A549 (cell line): ENCODE results near the gene DRD3. TPM values are rescaled to one million over a fixed set of nuclear protein-coding genes. Genes with fewer than 3 reads are reported as not detected.

Source experiments
- ATAC-seq, 2 experiments: fragments of 200-7000 bp in 1 of 2; fragments of >200 bp in 1 of 2; cut with Nextera tagmentation in 1 of 2; cut with Tn5 transposase in 1 of 2; 3 replicates each; pipeline versions ENCODE4 v1.8.0 to v1.9.1; 2018 to 2020; ENCODE audit warnings: mild to moderate bottlenecking in 1 of 2, moderate library complexity in 1 of 2
- CTCF ChIA-PET: fragments of 300-600 bp; sonication (Branson Sonifier 250); formaldehyde crosslinking; extraction: SDS; loops from one replicate; lab custom pipeline; 2021; ENCODE audit warnings: antibody characterized with exemption, inconsistent platforms; lab: Yijun Ruan, JAX
- POLR2A ChIA-PET: fragments of 350-600 bp; formaldehyde crosslinking; extraction: SDS; loops from one replicate; lab custom pipeline; 2021; ENCODE audit warnings: antibody characterized with exemption, inconsistent platforms; lab: Yijun Ruan, JAX
- DNase-seq, 2 experiments: peaks; one replicate each; pipeline versions ENCODE4 v3.0.0 to v3.0.0-alpha.2; 2011 to 2016; ENCODE audit warnings: low read depth in 1 of 2, low spot score in 1 of 2
- FAIRE-seq: peaks from 2 replicates; lab custom pipeline; 2011; peaks lifted over from hg19 to GRCh38; lab: Jason Lieb, UNC
- H3K27ac ChIP-seq, 2 experiments: fragments of >200 bp; sonication (Bioruptor Twin); formaldehyde crosslinking; 3 replicates each; pipeline ENCODE4 v1.5.1; 2016 to 2017
- H3K4me1 ChIP-seq: fragments of >200 bp; sonication (Bioruptor Twin); formaldehyde crosslinking; 3 replicates; pipeline ENCODE4 v1.6.1; 2016
- H3K4me2 ChIP-seq: fragments of >200 bp; sonication (Bioruptor Twin); formaldehyde crosslinking; 3 replicates; pipeline ENCODE4 v1.6.1; 2016
- H3K4me3 ChIP-seq: fragments of >200 bp; sonication (Bioruptor Twin); formaldehyde crosslinking; 3 replicates; pipeline ENCODE4 v1.5.1; 2016
- H3K9me3 ChIP-seq: fragments of >200 bp; sonication (Bioruptor Twin); formaldehyde crosslinking; 3 replicates; pipeline ENCODE4 v1.6.1; 2016
- BCL3 ChIP-seq: fragments of >200 bp; sonication (Bioruptor Twin); formaldehyde crosslinking; IDR thresholded peaks from 3 replicates; pipeline ENCODE4 v1.6.1; 2016
- BHLHE40 ChIP-seq: IDR thresholded peaks from 2 replicates; pipeline ENCODE4 v1.6.1; 2012; ENCODE audit warnings: low read depth, low read length, inconsistent platforms
- CBX2 ChIP-seq: fragments of 200-600 bp; sonication (generic); IDR thresholded peaks from 2 replicates; pipeline ENCODE4 v1.6.1; 2016; ENCODE audit warnings: low read depth, mild to moderate bottlenecking, borderline replicate concordance
- CTCF ChIP-seq: fragments of >200 bp; sonication (Bioruptor Twin); formaldehyde crosslinking; IDR thresholded peaks from 3 replicates; pipeline ENCODE4 v1.5.1; 2016
- E2F6 ChIP-seq: IDR thresholded peaks from 2 replicates; pipeline ENCODE4 v1.6.1; 2012; ENCODE audit warnings: low read depth, borderline replicate concordance
- FOXS1 ChIP-seq: fragments of 250-450 bp; sonication (Bioruptor Pico); IDR thresholded peaks from 2 replicates; pipeline ENCODE4 v1.5.0; 2020; ENCODE audit warnings: mild to moderate bottlenecking, moderate library complexity
- GATA3 ChIP-seq: IDR thresholded peaks from 2 replicates; pipeline ENCODE4 v1.6.1; 2012; ENCODE audit warnings: borderline replicate concordance
- HDAC2 ChIP-seq: fragments of 200-600 bp; sonication (generic); IDR thresholded peaks from 2 replicates; pipeline ENCODE4 v1.6.1; 2016
- HES2 ChIP-seq: fragments of >200 bp; sonication (Bioruptor Twin); formaldehyde crosslinking; IDR thresholded peaks from 2 replicates; pipeline ENCODE4 v1.6.1; 2016
- HEYL ChIP-seq: fragments of 250-450 bp; sonication (Bioruptor Pico); IDR thresholded peaks from 2 replicates; pipeline ENCODE4 v1.8.0; 2021; ENCODE audit warnings: mild to moderate bottlenecking, moderate library complexity
- HMGXB4 ChIP-seq: fragments of 250-450 bp; sonication (Bioruptor Pico); IDR thresholded peaks from 2 replicates; pipeline ENCODE4 v1.5.0; 2021; ENCODE audit warnings: mild to moderate bottlenecking, moderate library complexity, borderline replicate concordance
- HOXB13 ChIP-seq: fragments of 250-450 bp; sonication (Bioruptor Pico); IDR thresholded peaks from 2 replicates; pipeline ENCODE4 v1.5.0; 2020; ENCODE audit warnings: low read depth, mild to moderate bottlenecking, moderate library complexity
- HOXB5 ChIP-seq: fragments of 250-450 bp; sonication (Bioruptor Pico); IDR thresholded peaks from 2 replicates; pipeline ENCODE4 v1.5.0; 2020; ENCODE audit warnings: mild to moderate bottlenecking, moderate library complexity
- JUN ChIP-seq, 2 experiments: fragments of >200 bp; sonication (Bioruptor Twin); formaldehyde crosslinking; IDR thresholded peaks; 2 replicates in 1 of 2; 3 replicates in 1 of 2; pipeline ENCODE4 v1.6.1; 2016 to 2017
- MAFK ChIP-seq: fragments of 450-650 bp; IDR thresholded peaks from 2 replicates; pipeline ENCODE4 v1.6.1; 2014; ENCODE audit not compliant: partially characterized antibody
- NFE2L2 ChIP-seq: fragments of 150-350 bp; conservative IDR thresholded peaks from 2 replicates; pipeline ENCODE4 v1.6.1; 2014; ENCODE audit warnings: low read length
- NPAS2 ChIP-seq: fragments of 250-450 bp; sonication (Bioruptor Pico); IDR thresholded peaks from 2 replicates; pipeline ENCODE4 v1.8.0; 2022; ENCODE audit warnings: mild to moderate bottlenecking, moderate library complexity, borderline replicate concordance
- NR3C1 ChIP-seq: fragments of >200 bp; sonication (Bioruptor Twin); formaldehyde crosslinking; IDR thresholded peaks from 3 replicates; pipeline ENCODE4 v1.6.1; 2017
- PBX3 ChIP-seq: IDR thresholded peaks from 2 replicates; pipeline ENCODE4 v1.6.1; 2012
- PHF8 ChIP-seq: fragments of 200-600 bp; sonication (generic); IDR thresholded peaks from 2 replicates; pipeline ENCODE4 v1.6.1; 2016; ENCODE audit warnings: low read depth, mild to moderate bottlenecking, antibody characterized with exemption, moderate library complexity, borderline replicate concordance
- RARB ChIP-seq: fragments of 250-450 bp; sonication (Bioruptor Pico); IDR thresholded peaks from 2 replicates; pipeline ENCODE4 v1.8.0; 2021; ENCODE audit warnings: mild to moderate bottlenecking, moderate library complexity
- RFX5 ChIP-seq: fragments of 450-650 bp; IDR thresholded peaks from 2 replicates; pipeline ENCODE4 v1.7.1; 2014; ENCODE audit warnings: antibody characterized with exemption, mild to moderate bottlenecking, moderate library complexity
- ZC3H11A ChIP-seq: fragments of 450-650 bp; IDR thresholded peaks from 2 replicates; pipeline ENCODE4 v1.6.1; 2014; ENCODE audit warnings: antibody characterized with exemption, mild to moderate bottlenecking
- ZFP36 ChIP-seq: fragments of 450-650 bp; IDR thresholded peaks from 2 replicates; pipeline ENCODE4 v1.6.1; 2014; ENCODE audit warnings: borderline replicate concordance; ENCODE audit not compliant: partially characterized antibody
- ZNF302 ChIP-seq: fragments of 250-450 bp; sonication (Bioruptor Pico); IDR thresholded peaks from 2 replicates; pipeline ENCODE4 v1.9.0; 2021; ENCODE audit warnings: inconsistent platforms, mild to moderate bottlenecking, moderate library complexity
- WGBS: methylation state at CpG from one replicate; pipeline ENCODE4 v1.1.6; 2017; ENCODE audit errors: missing lambda C conversion rate; 5-methylcytosine and 5-hydroxymethylcytosine counted together
- polyA plus RNA-seq, 4 experiments: library from polyadenylated mRNA; depleted of rRNA in 3 of 4; stranded (reverse); fragments of >200 nt; fragmentation: RNase III in 1 of 4; extraction: RNeasy Plus Mini Kit Qiagen cat#74134 plus additional on column Dnase treatment in 1 of 4; gene quantifications; 2 replicates in 3 of 4; 3 replicates in 1 of 4; pipeline ENCODE4 v1.2.3, GENCODE V29; 2011 to 2017

Gene DRD3
- polyA plus RNA-seq, 2 of the 4 experiments (the other 2 are of a cell fraction): not detected

- H3K27ac ChIP-seq: no peak overlapping the region
- no peak overlapping the region for H3K4me2 ChIP-seq
- H3K9me3 ChIP-seq: no peaks in the 10 kb centered on the region
- no peak for TF ChIP-seq FOXS1 (CRISPR knock-in tag)
- TF ChIP-seq HDAC2: no peak
- TF ChIP-seq CBX2: no peak
- no peak for TF ChIP-seq JUN (IDR thresholded peaks at IDR 0.05)
- TF ChIP-seq ZC3H11A: no peak
- TF ChIP-seq HES2: no peak
- TF ChIP-seq NPAS2: no peak
- no peak for TF ChIP-seq HOXB13
- no peaks in the 10 kb centered on the region for H3K4me1 ChIP-seq
- DNase-seq (no peak), FAIRE-seq (no peak), ATAC-seq (no peak)
- POLR2A ChIA-PET: no interaction called here
- CTCF ChIA-PET: interaction anchor here (0.6 kb wide), 2 partner anchors 369 to 370 kb away, joined by 3 to 4 read pairs; partner anchors contain the start of gene GRAMD1C
- H3K4me3 ChIP-seq: no peak overlapping the region
- WGBS: 14% methylated on average over 4 of the region's 4 CpGs
These were observed 28.9 kb upstream of the DRD3 start for GRCh38 chr3:114207768-114208167.

- no peaks in the 10 kb centered on the region for H3K4me1 ChIP-seq
- DNase-seq (no peak), FAIRE-seq (no peak), ATAC-seq (no peak)
- POLR2A ChIA-PET: no interaction called here
- H3K9me3 ChIP-seq: no peaks in the 10 kb centered on the region
- H3K4me2 ChIP-seq: no peak overlapping the region
- no peak overlapping the region for H3K27ac ChIP-seq
- H3K4me3 ChIP-seq: no peak overlapping the region
- CTCF ChIA-PET: no interaction called here
- 14% methylated on average over 3 of the region's 3 CpGs for WGBS
- TF ChIP-seq NPAS2 (no peak), BHLHE40 (no peak), BCL3 (no peak), HMGXB4 (CRISPR knock-in tag) (no peak), RFX5 (no peak), HOXB5 (no peak), CBX2 (no peak), ZNF302 (CRISPR knock-in tag) (no peak), PBX3 (no peak), NFE2L2 (no peak), MAFK (no peak), HES2 (no peak), E2F6 (no peak), RARB (no peak), GATA3 (no peak)
These were observed 27.5 kb upstream of the DRD3 start for GRCh38 chr3:114206342-114206741.

- H3K4me2 ChIP-seq: no peak overlapping the region
- H3K4me3 ChIP-seq: no peak overlapping the region
- no peaks in the 10 kb centered on the region for H3K9me3 ChIP-seq
- ChIA-PET CTCF (no interaction called here), POLR2A (no interaction called here)
- 13% methylated on average over 2 of the region's 2 CpGs for WGBS
- no peaks in the 10 kb centered on the region for H3K4me1 ChIP-seq
- no peak for ATAC-seq
- no peak overlapping the region for H3K27ac ChIP-seq
- no peak for DNase-seq
- no peak for TF ChIP-seq CTCF
- no peak for TF ChIP-seq HEYL
- TF ChIP-seq NR3C1: no peak
- TF ChIP-seq HES2: no peak
- no peak for TF ChIP-seq HMGXB4 (CRISPR knock-in tag)
- no peak for TF ChIP-seq HOXB13
- no peak for TF ChIP-seq FOXS1 (CRISPR knock-in tag)
- TF ChIP-seq RFX5: no peak
- no peak for TF ChIP-seq HDAC2
- TF ChIP-seq JUN (IDR thresholded peaks at IDR 0.05): no peak
- no peak for TF ChIP-seq ZFP36
- TF ChIP-seq NFE2L2: no peak
- no peak for TF ChIP-seq PHF8
- FAIRE-seq: no peak
These were observed 26.7 kb upstream of the DRD3 start for GRCh38 chr3:114205541-114205940.
